ENCODE results near the gene IQCH.
"Not testable (repeated sequence)": the region's sequence is repeated elsewhere in the genome, so short reads cannot be mapped to it uniquely, and the experiment has no call there.

DNA sequence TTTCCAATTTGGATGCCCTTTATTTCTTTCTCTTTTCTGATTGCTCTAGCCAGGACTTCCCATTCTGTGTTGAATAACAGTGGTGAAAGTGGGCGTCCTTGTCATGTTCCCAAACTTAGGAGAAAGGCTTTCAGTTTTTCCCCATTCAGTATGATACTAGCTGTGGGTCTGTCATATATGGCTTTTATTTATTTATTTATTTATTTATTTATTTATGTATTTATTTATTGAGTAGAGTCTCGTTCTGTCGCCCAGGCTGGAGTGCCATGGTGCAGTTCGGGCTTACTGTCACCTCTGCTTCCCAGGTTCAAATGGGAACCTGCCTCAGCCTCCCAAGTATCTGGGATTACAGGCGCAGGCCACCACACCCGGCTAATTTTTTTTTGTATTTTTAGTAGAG lies 31.8 kb downstream of the IQCH start:
- TF ChIP-seq EZH2 (optimal IDR thresholded peaks at IDR 0.05; ENCODE audit: low read depth, low read length); CTCF (IDR thresholded peaks at IDR 0.05; ENCODE audit: low read length): not testable (repeated sequence)
